Hematopoietic multipotent progenitor cell treated with erythropoietin and hydrocortisone succinate and interleukin-3 and kit ligand, for 8 days (in vitro differentiated cells): Measurements from ENCODE around the gene CFAP99.
A peak's percentile ranks its signal among the peaks of the same experiment; 100 is the strongest.
"Not testable (repeated sequence)": the region's sequence is repeated elsewhere in the genome, so short reads cannot be mapped to it uniquely, and the experiment has no call there.

Experiments
- DNase-seq: peaks from one replicate; pipeline ENCODE4 v3.0.0-alpha.2; 2015

Gene CFAP99

DNA sequence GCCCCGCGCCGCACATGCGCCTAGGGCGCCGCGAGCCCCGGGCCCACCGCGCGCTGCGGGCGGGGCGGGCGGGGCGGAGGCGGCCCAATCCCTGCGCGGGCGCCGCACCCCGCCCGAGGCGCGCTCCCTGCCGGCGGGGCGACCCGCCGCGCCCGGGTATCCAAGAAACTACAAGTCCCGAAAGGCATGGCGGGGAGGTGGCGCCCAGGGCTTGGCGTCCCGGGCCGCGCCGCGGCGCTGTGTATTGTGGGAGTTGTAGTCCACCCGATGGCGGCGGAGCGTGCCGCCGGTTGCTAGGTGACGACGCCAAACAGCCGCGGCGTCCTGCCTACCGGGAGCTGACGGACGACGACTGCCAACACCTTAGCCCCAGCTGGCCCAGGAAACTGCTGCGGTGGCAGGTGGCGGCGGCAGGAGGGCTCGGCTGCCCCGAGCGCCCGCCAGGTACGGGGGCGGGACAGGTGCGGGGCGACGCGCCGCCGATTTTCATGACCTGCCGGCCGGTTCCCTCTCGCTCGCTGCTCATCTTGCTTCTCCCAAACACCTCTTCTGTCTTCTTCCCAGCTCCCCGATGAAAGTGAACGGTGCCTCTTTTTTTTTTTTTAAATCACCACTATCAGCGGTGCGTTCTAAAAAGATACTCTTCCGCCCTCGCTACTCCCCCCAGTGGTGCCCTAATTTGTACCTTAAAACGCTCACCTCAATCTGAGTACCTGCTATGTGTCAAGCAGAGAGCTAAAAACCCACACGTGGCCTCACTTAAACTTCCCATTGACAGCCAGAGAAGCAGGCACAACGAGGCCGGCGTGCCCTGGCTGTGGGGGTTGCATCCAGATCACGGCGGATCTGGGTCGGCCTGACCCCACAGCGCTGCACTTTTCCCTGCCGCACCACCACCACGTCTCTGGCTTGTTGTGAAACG lies at the start of gene CFAP99:
TSS of gene CFAP99 (plus strand) at position 306 of the 922 bp plus-strand sequence.
- DNase-seq: peak; percentile 96

DNA sequence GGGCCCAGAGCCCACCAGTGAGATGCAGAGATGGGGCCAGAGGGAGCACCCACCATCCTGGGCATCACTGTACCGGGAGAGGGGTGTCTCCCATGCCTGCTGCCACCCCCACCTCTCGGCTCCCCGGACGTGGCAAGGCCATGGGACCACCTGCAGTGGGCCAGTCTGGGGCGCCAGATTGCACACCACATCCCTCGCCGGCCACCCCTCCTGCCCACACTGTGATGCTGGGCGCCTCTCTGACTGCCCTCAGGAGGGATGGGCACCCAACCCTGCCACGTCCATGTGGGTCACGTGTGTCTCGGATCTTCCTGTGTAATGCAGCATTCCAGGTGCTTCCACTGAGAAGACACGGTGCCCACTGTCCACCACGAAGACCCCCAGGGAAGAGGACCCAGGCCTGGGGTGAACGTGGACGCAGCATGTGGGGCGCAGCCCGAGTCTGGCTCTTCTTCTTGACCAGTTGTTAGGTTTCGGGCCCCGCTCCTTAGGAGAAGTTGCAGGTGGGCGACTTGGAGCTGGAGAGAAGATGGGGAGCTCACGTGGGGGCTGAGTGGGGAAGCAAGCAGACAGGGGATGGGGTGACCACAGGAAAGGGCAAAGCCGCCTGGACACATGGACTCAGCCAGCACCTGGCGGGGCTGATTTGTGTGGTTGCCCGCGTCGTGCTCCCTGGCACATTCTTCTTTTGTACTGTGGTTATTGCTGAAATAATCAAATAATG lies 48.0 kb upstream of the CFAP99 start:
- no peak for DNase-seq

DNA sequence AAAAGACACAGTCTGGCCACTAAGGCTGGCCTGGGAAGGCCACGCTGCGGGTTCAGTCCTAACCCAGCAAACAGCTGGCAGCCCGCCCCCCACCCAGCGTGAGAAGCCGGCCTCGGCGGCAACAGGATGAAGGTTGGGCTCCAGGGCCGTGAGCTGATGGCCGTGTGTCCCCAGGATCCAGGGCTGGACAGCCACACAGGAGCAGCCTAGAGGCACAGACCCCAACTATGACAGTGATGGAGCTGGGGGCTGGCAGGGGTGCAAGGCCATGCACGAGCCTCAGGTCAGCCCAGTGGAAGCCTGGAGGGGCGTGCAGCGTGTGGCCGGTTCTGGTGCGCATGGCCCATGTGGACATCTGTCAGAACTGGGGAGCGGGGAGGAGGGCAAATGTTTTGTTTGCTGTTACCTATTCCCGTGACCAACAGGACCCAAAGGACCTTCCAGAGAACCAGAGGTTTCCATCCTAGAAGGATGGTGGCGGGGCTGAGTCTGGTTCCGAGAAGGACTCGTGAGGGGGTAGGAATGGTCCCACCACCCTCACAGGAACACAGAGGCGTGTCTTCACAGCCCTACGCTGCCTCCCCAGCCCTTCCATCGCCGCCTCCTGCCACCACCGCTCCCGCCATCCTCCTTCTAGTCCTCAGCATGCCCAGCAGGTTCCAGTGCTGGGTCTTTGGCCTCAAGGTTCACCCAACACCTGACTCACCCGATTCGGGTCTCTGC lies 46.8 kb upstream of the CFAP99 start:
- no peak for DNase-seq

DNA sequence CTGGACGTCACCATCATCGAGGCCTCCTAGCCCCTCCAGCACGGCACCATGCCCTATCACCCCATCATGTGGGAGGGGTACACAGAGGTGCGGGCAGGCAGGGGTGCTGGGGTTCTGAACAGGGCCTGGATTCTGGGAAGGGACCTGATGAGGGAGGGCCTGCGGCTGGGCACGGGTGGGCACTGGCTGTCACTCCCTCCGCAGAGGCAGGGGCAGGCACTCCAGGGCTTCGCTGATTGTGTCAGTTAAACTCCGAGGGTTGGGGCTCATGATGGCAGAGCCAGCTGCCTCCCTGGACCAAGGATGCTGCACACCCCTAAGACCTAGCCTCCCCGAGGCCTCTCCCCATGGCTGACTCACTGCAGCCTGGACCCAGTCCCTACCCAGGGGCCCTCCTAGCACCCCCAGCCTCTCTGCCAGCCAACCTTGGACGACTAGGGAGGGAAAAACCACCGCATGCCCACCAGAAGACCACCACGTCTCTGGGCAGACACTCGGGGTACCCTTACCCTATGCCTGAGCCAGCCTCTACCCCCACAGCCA lies 46.2 kb upstream of the CFAP99 start:
- no peak for DNase-seq

DNA sequence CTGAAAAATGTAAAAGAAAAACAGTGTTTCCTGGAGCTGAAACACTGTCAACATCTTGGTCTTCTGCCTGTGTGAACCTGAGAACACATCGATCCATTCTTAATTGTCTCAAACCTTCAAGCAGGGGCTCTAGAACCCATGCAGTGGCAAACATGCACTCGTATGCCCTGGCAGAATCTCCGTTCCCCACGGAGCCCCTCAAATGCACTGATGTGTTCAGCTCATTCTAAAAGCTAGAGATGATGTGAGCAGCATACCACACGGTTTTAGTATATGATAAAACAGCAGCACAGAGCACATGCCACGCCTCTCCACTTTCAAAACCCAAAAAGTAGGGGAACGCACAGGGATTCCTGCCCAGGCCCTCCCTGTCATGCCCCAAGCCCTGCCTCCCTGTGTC lies 45.2 kb upstream of the CFAP99 start:
- no peak for DNase-seq

DNA sequence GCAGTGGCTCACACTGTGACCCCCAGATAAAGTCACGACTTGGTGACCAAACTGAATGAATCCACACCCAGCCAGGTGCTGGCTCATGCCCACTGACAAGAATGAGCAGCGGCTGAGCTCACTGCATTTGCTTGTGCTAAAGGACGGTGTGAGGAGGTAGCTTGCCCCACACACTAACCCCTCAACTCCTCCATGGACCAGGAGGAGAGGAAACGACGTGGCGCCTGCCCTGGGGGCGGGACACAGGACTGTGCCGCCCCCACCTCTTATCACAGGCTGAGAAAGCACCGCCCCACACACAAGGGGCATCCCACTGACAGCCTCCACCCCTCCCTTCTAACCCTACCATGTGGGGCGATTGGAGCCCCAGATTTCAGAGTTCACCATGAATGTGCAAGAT lies 43.3 kb upstream of the CFAP99 start:
- no peak for DNase-seq

DNA sequence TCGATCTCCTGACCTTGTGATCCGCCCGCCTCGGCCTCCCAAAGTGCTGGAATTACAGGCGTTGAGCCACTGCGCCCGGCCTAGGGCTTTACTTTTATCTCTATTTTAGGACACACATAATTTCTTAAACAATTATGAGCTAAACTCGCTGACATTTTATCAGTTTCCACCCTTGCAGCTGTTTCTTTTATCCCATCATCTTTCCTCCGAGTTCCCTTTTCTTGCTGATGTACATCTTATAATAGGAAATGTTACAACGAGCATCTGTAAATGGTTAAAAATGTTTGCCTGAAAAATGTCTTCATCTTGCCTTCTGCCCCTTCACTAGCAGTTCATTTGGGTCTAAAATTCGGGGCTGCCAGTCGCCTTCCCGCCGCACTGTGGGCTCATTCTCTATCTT lies 41.5 kb upstream of the CFAP99 start:
- DNase-seq: no peak

DNA sequence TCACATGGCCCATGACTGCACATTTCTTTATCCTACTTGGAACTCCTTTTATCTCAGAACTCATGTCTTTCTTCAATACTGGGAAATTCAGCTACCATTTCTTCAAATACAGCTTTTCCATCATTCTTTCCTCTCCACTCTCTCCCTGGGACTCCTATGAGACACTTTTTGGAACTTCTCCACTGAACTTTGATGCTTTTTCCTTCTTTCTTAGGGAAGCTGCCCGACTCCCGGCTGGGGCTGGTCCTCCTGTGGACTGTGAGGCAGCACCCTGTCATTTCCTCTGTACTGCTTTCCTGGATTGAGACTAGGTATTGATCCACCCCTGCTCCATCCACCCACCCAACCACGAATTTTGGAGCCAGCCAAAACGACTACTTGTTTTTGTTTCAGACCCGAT lies 40.4 kb upstream of the CFAP99 start:
- no peak for DNase-seq

DNA sequence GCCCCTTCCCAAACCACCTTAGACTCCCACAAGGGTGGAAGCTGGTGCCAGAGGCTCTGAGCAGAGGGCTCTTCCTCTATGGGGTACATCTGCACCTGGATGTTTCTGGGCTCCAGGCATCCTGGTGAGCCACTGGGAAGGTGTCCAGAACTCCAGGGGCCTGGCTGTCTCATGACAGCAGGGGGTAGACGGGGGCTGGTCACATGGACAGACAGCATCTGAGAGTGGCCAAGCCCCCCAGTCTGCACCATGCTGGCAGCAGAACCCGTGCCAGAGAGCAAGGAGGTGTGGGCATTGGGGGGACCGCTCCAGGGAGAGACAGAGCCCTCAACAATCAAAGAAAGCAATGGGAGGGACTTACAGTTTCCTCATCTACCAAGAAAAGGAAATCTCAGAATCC lies 39.9 kb upstream of the CFAP99 start:
- DNase-seq: no peak

DNA sequence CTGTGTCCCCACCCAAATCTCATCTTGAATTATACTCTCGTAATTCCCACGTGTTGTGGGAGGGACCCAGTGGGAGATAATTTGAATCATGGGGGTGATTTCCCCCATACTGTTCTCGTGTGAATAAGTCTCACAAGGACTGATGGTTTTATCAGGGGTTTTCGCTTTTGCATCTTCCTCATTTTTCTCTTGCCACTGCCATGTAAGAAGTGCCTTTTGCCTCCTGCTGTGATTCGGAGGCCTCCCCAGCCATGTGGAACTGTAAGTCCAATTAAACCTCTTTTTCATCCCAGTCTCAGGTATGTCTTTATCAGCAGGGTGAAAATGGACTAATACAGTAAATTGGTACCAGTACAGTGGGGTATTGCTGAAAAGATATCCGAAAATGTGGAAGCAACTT lies 38.2 kb upstream of the CFAP99 start:
- not testable (repeated sequence) for DNase-seq

DNA sequence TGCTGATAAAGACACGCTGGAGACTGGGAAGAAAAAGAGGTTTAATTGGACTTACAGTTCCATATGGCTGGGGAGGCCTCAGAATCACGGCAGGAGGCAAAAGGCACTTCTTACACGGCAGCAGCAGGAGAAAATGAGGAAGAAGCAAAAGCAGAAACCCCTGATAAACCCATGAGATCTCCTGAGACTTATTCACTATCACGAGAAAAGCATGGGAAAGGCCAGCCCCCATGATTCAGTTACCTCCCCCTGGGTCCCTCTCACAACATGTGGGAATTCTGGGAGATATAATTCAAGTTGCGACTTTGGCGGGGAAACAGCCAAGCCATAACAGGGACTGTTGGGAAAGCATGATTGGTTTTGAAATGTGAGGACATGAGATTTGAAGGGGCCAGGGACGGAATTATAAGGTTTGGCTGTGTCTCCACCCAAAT lies 36.0 kb upstream of the CFAP99 start:
- DNase-seq: not testable (repeated sequence)

DNA sequence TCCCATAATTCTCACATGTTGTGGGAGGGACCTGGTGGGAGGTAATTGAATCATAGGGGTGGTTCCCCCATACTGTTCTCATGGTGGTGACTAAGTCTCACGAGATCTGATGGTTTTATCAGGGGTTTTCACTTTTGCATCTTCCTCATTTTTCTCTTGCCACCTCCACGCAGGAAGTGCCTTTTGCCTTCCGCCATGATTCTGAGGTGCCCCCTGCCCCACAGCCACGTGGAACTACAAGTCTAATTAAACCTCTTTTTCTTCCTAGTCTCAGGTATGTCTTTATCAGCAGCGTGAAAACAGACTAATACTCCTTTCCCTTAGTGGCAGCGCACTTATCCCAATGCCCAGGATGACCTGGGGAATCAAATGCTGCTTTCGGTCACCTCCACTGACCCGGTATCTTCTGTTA lies 35.5 kb upstream of the CFAP99 start:
- DNase-seq: peak; percentile 25

DNA sequence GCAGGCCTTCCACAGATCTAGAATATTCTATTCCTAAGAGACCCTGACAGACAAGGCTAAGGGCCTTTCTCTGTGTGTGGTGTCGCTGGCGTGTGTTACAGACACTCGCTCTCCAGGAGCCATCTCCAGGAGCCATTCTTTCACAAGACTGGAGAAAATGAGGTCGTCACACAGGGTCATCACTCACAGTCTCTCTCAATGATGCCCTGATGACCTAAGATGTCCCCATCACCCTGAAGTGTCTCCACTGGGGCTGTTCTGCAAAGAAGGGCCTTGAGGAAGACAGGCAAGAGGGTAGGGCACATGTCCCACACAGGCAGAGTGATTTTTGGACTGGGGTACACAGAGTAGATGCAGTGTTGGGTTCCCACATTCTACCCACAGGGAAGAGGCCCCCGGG lies 35.0 kb upstream of the CFAP99 start:
- DNase-seq: no peak

DNA sequence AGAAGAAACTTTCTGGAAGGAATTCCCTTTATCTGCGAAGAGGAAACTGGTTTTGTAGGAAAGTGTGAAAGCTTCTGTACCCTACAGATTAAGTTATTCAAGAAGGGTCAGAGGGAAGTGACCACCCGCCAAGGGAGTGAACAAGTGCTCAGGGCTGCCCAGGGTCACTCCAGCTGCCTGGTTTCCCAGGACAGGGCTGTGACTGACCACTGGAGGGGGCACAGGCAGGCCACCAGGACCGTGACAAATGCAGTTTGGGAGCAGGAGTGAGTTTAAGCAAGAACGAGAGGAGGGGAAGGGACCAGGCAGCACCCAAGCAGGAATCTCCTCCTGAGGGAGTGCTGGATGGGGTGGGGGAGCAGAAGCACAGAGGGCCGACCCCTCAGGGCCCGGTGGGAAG lies 34.5 kb upstream of the CFAP99 start:
- no peak for DNase-seq

DNA sequence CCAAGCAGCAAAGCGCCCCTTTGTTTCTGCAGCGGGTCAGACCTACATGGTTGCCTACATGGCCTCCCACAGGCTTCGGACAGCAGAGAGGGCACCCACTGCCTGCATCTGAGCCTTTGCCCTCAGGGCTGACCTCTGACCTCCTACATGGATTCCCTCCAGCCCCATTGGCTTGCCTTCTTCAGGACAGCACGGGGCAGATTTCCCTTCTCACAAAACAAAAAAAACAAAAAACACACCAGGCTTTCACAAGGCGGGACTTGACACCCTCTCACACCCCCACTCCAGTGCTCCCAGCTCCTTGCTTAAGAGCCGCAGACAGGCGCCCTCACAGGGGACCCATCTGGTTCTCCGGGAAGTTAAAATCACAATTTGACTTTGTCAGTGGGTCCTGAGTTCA lies 33.2 kb upstream of the CFAP99 start:
- DNase-seq: no peak

DNA sequence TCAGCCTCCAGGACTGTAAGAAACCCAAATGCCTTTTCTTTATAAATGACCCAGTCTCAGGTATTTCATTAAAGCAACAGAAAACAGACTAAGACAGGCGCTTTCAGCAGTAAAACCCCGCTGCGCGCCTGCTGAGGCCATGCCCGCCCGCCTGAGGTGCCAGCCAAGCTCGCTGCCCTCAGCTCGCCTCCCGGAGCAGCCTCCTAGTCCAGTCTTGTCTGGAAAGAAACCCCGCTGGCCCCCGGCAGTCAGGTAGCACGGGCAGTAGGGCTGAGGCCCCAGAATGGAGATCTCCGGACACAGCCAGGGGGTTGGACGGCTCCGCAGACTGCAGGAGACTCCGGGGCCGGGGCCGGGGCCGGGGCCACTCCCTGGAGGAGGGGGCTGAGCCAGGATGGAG lies 32.0 kb upstream of the CFAP99 start:
- no peak for DNase-seq

DNA sequence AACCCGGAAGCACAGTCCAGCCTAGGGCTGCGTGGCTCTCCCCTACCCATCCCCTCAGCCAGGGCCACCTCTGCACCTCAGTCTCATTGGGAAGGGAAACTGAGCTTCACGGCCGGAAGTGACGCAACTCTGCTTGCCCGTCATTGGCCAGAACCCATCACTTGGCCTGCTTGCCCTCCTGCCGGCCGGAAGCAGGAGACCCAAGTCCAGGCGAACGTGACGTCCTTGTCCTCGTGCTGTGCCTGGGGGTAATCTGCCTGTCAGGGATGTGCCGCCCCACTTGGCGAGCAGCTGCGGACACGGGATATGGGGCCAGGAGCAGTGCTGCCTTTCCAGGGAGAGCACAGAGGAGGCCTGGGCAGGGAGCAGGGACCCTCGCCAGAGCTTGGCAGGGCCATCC lies 31.5 kb upstream of the CFAP99 start:
- DNase-seq: no peak

DNA sequence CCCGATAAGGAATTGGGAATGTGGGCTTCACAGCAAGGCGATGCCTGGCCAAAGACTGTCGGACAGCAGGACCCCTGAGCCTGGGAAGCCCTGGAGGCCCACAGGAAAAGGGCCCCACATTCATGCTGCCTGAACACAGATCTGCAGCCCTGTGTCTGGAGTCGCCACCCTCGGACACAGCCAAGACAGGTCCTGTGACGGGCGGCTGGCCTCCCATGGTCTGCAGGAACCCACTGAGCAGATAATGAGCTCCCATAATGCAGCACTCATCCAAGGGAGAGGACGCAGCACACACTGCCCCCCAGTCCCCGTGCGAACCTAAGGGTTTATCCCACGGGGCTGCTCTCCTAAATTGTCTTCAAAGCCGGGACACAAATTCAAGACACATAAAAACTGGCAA lies 30.9 kb upstream of the CFAP99 start:
- DNase-seq: no peak

DNA sequence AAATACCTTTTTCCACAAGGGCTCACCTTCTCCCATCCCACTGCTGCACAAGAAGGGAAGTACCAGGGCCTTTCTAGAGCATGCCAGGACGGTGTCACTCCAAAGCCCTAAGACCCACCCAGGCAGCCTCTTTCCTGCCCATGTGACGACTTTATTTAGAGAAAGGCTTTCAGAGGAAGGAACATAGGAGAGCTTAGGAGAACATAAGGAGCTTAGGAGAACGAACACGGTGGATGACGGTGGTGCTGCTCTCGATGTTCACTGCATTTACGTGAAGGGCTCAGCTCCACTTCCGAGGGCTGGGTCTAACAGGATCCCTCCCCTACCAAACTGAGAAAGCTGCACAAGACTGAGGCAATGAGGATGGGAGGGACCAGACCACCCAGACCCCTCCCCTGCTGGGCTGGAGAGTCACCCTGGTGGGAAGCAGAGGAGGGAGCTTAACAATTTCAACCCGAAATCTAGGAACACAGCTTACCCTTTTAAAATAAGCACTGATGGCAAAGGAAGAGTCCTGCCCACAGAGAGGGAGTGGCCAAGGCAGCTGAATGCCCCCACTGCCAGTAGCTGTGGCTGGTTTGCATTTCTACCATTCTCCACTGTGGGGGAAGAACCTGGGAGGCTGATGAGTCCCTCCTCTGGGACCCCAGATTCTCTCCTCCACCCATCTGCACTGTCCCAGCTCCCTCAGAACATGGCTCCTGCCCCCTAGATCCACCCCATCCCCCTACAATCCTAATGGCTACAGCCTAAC lies 30.1 kb upstream of the CFAP99 start:
- DNase-seq: no peak

DNA sequence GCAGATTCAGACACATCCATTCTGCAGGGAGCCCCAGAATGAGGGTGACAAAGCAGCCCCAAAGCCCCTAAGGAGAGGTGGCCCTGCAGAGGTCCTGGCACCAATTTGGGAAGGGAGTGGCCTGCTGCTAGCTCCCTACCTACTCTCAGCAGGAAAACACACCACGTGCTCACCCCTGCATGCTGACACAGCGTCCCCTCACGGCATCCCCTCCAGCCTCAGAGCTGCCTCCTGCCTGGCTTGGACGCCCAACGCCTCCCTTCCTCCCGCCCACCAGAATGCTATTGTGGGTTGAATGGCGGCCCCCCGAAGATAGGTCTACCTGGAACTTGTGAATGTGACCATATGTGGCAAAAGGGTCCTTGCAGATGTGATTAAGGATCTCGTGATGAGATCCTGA lies 29.1 kb upstream of the CFAP99 start:
- DNase-seq: no peak

DNA sequence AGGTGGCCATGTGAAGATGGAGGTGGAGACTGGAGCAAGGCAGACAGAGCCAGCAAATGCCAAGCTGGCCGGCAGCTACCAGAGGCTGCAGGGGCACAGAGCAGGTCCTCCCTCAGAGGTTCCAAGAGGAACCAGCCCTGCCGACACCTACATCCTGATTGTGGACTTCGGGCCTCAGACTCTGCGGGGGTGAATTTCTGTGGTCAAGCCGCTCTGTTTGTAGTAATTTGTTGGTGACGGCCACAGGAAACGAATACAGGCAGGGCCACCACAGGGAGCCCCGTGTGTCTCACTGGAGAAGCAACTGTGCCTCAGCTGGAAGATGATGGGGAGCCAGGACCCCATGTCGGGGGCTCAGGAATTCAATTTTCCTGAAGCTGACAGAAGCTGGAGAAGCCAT lies 28.6 kb upstream of the CFAP99 start:
- DNase-seq: no peak

DNA sequence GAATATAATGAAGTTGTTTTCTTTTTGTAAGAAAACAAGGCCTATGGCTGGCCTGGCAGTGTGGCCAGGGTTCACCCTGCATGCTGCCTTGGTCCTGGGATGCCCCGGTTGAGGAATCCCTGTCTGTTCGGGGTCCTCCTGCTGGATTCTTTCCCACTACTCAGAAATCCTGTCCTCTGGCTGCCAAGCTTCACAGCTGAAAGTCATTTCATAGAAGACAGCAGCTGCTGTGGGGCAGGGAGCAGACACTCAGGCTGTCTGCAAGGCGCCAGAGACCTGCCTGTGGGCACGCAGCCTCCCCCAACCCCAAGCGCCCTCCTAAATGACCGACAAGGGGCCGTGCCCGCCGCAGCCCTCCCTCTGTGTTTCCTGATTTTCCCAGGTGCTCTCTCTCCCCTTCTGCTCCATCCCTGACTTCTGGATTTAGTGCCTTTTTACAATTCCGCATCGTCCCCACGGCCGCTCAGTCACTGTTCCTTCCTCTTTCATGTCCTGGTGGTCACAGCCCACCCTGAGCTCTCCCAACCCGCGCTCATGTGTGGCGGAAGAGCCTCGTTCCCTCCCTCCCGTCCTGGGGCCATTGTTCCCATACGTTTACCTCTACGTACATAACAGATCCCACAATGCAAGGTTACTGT lies 27.9 kb upstream of the CFAP99 start:
- DNase-seq: no peak
